ENCODE data around the gene LHX4. TPM values are rescaled to one million over a fixed set of nuclear protein-coding genes. Genes with fewer than 3 reads are reported as not detected.

LHX4 gene
- total and polyA plus RNA-seq, 9 of the 15 experiments (the other 6 are each of a cell fraction or from before 2014, with no cell fraction given), result 0.01 to 0.11 (median 0.07) TPM; not detected in 5

- TF ChIP-seq TCF7 (IDR thresholded peaks at IDR 0.05; ENCODE audit: borderline replicate concordance) (no peak), MED1 (CRISPR knock-in tag; IDR thresholded peaks at IDR 0.05; ENCODE audit: borderline replicate concordance) (no peak), XRCC5 (IDR thresholded peaks at IDR 0.05; ENCODE audit: low read depth, low read length) (peak; percentile 30; the same call in 1 of the 2 replicates), BCOR (IDR thresholded peaks at IDR 0.05) (peak; percentile 84), ETV1 (tag; conservative IDR thresholded peaks at IDR 0.05; ENCODE audit: low read depth) (no peak), CTCF (IDR thresholded peaks at IDR 0.05 in 2 of 3, conservative IDR thresholded peaks at IDR 0.05 in 1 of 3; ENCODE audit: insufficient read depth in 2 of 3, low read depth in 1 of 3, low read length in 3 of 3) (peak; percentile 65 to 76 (median 66)), RBM25 (IDR thresholded peaks at IDR 0.05; ENCODE audit: low read depth, low read length, severe bottlenecking) (peak; percentile 82), ATF1 (CRISPR knock-in tag; IDR thresholded peaks at IDR 0.05) (no peak), ATF1 (tag; IDR thresholded peaks at IDR 0.05) (peak; percentile 26; the same call in 1 of the 2 replicates)
- TF ChIP-seq, protein P1, sequence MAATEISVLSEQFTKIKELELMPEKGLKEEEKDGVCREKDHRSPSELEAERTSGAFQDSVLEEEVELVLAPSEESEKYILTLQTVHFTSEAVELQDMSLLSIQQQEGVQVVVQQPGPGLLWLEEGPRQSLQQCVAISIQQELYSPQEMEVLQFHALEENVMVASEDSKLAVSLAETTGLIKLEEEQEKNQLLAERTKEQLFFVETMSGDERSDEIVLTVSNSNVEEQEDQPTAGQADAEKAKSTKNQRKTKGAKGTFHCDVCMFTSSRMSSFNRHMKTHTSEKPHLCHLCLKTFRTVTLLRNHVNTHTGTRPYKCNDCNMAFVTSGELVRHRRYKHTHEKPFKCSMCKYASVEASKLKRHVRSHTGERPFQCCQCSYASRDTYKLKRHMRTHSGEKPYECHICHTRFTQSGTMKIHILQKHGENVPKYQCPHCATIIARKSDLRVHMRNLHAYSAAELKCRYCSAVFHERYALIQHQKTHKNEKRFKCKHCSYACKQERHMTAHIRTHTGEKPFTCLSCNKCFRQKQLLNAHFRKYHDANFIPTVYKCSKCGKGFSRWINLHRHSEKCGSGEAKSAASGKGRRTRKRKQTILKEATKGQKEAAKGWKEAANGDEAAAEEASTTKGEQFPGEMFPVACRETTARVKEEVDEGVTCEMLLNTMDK (IDR thresholded peaks at IDR 0.05; ENCODE audit: borderline replicate concordance, insufficient read depth, low read depth, low read length, poor library complexity, severe bottlenecking), result peak; percentile 26
- TF ChIP-seq, protein P2, sequence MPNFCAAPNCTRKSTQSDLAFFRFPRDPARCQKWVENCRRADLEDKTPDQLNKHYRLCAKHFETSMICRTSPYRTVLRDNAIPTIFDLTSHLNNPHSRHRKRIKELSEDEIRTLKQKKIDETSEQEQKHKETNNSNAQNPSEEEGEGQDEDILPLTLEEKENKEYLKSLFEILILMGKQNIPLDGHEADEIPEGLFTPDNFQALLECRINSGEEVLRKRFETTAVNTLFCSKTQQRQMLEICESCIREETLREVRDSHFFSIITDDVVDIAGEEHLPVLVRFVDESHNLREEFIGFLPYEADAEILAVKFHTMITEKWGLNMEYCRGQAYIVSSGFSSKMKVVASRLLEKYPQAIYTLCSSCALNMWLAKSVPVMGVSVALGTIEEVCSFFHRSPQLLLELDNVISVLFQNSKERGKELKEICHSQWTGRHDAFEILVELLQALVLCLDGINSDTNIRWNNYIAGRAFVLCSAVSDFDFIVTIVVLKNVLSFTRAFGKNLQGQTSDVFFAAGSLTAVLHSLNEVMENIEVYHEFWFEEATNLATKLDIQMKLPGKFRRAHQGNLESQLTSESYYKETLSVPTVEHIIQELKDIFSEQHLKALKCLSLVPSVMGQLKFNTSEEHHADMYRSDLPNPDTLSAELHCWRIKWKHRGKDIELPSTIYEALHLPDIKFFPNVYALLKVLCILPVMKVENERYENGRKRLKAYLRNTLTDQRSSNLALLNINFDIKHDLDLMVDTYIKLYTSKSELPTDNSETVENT (CRISPR knock-in tag; IDR thresholded peaks at IDR 0.05), result no peak
Measured at GRCh38 chr1:180248731-180249681, 18.9 kb downstream of the LHX4 start (continued).

All from K562 (cell line).